HEK293 (cell line): ENCODE data around the gene LDLRAD4.

Experiments
- KLF9 ChIP-seq: fragments of 450-650 bp; formaldehyde crosslinking; IDR thresholded peaks from 2 replicates; pipeline ENCODE4 v1.5.1; 2016; ENCODE audit warnings: missing biosample characterization, missing genetic modification characterization, low read depth
- ZBTB20 ChIP-seq: fragments of 450-650 bp; formaldehyde crosslinking; IDR thresholded peaks from 2 replicates; pipeline ENCODE4 v1.5.1; 2016; ENCODE audit warnings: missing biosample characterization, missing genetic modification characterization
- ZBTB7A ChIP-seq: fragments of 450-650 bp; formaldehyde crosslinking; IDR thresholded peaks from 2 replicates; pipeline ENCODE4 v1.5.1; 2016; ENCODE audit warnings: low read depth, missing biosample characterization, missing genetic modification characterization
- ZNF146 ChIP-seq: fragments of 450-650 bp; formaldehyde crosslinking; IDR thresholded peaks from 2 replicates; pipeline ENCODE4 v1.5.1; 2016; ENCODE audit warnings: missing biosample characterization, missing genetic modification characterization
- ZNF529 ChIP-seq: fragments of 450-650 bp; formaldehyde crosslinking; IDR thresholded peaks from 2 replicates; pipeline ENCODE4 v1.5.1; 2017; ENCODE audit warnings: missing genetic modification characterization, missing biosample characterization; ENCODE audit not compliant: insufficient replicate concordance
- ZNF549 ChIP-seq: fragments of 450-650 bp; IDR thresholded peaks from 2 replicates; pipeline ENCODE4 v1.5.1; 2018; ENCODE audit warnings: missing biosample characterization, missing genetic modification characterization, mild to moderate bottlenecking, inconsistent platforms, moderate library complexity
- ZNF792 ChIP-seq: fragments of 450-650 bp; formaldehyde crosslinking; IDR thresholded peaks from 2 replicates; pipeline ENCODE4 v1.5.1; 2016; ENCODE audit warnings: missing biosample characterization, missing genetic modification characterization

GRCh38 chr18:13265911-13266217 lies 47.3 kb downstream of the LDLRAD4 start:
- TF ChIP-seq ZNF792 (tag by site-specific recombination) (no peak), ZBTB7A (tag by site-specific recombination) (no peak), KLF9 (tag by site-specific recombination) (no peak), ZNF549 (no peak), ZNF146 (tag by site-specific recombination) (no peak), ZBTB20 (tag by site-specific recombination) (no peak), ZNF529 (tag by site-specific recombination) (no peak)
